ENCODE results near the gene REELD1. TPM values are rescaled to one million over a fixed set of nuclear protein-coding genes. Genes with fewer than 3 reads are reported as not detected.

REELD1 gene
- total RNA-seq, 1 donor from 2014 or later: not detected

GRCh38 chr4:146278986-146279385 lies 64.6 kb downstream of the REELD1 start:
- TF ChIP-seq CTCF (IDR thresholded peaks at IDR 0.05; ENCODE audit: insufficient read depth, low read length, severe bottlenecking): no peak
- FAIRE-seq: no peak
- H3K4me3 ChIP-seq (ENCODE audit: low read depth, low read length): no peak overlapping the region

More at GRCh38 chr4:146278986-146279385, 64.6 kb downstream of the REELD1 start:
- Histone ChIP-seq H3K27me3 (ENCODE audit: control insufficient read depth, insufficient read depth, low read length) (no peaks in the 10 kb centered on the region), H3K36me3 (ENCODE audit: control insufficient read depth, insufficient read depth, low read length) (no peaks in the 10 kb centered on the region)
- no peak for DNase-seq (ENCODE audit: low read depth)

Other genes with a start within 250 kb of the REELD1 start
- gene LSM6, start 38.8 kb upstream of the REELD1 start, total RNA-seq: 26.3 and 27.4 TPM in 2 replicates